HFF-Myc (cell line): Measurements from ENCODE around the gene ZNF280B.
"Not testable (repeated sequence)": the region's sequence is repeated elsewhere in the genome, so short reads cannot be mapped to it uniquely, and the experiment has no call there.

Source experiments
- DNase-seq: peaks from one replicate; pipeline ENCODE4 v3.0.0-alpha.2; 2011; ENCODE audit warnings: low read depth; ENCODE audit errors: extremely low read depth
- H3K4me3 ChIP-seq: replicated peaks from 2 replicates; pipeline ENCODE4 v1.5.1; 2011; ENCODE audit warnings: low read depth, mild to moderate bottlenecking, control low read depth, low read length
- TF ChIP-seq, protein P1 (sequence below): IDR thresholded peaks from 2 replicates; pipeline ENCODE4 v1.5.1; 2012; ENCODE audit warnings: mild to moderate bottlenecking, low read depth, low read length, control low read depth; ENCODE audit errors: missing control alignments

Gene ZNF280B

DNA sequence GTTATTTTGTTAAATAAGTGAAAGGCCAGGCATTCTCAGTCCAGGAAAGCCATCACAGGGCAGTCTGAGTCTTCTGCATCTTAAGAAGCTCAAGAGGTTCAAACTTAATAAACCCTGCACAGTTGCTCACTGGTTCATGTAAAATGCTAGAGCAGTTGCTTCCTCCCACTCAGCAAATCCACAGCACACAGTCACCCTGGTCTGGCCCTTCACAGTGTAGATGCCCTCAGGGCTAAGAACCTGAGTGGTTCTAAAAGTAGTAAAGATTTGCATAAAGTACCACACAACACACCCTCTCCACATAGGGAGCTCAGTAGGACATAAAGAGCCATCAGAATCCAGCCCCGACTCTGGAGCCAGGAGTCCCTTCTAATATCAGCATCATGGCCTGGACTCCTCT is 58.7 kb downstream of the ZNF280B start:
- DNase-seq, result no peak
- TF ChIP-seq, protein P1, sequence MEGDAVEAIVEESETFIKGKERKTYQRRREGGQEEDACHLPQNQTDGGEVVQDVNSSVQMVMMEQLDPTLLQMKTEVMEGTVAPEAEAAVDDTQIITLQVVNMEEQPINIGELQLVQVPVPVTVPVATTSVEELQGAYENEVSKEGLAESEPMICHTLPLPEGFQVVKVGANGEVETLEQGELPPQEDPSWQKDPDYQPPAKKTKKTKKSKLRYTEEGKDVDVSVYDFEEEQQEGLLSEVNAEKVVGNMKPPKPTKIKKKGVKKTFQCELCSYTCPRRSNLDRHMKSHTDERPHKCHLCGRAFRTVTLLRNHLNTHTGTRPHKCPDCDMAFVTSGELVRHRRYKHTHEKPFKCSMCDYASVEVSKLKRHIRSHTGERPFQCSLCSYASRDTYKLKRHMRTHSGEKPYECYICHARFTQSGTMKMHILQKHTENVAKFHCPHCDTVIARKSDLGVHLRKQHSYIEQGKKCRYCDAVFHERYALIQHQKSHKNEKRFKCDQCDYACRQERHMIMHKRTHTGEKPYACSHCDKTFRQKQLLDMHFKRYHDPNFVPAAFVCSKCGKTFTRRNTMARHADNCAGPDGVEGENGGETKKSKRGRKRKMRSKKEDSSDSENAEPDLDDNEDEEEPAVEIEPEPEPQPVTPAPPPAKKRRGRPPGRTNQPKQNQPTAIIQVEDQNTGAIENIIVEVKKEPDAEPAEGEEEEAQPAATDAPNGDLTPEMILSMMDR, result no peak
- H3K4me3 ChIP-seq, result no peak overlapping the region

DNA sequence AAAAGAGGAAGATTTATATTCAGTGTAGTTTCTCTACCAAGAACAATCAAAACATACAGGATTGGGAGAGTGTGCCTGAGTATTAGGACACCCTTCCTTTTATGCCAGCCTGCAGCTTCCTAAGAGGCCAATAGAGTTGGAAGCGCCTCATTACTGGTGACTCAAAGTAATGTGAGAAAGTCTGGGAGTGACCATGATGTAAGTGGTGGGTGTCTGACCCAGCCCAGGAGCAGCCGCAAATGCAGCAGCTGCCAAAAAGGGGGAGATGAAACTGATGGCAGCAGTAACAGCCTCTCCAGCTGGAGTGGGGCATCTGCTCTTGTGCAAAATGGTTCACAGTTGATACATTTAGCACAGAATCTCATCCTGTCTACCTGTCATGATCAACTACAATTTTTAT is 62.0 kb downstream of the ZNF280B start:
- DNase-seq, result no peak
- TF ChIP-seq, protein P1, result no peak
- no peak overlapping the region for H3K4me3 ChIP-seq

DNA sequence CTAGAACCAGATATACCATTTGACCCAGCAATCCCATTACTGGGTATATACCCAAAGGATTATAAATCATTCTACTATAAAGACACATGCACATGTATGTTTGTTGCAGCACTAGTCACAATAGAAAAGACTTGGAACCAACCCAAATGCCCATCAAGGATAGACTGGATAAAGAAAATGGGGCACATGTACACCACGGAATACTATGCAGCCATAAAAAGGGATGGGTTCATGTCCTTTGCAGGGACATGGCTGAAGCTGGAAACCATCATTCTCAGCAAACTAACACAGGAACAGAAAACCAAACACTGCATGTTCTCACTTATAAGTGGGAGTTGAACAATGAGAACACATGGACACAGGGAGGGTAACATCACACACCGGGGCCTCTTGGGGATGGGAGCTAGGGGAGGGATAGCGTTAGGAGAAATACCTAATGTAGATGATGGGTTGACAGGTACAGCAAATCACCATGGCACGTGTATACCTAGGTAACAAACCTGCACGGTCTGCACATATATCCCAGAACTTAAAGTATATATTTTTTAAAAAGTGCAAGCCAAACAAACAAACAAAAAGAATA is 64.4 kb downstream of the ZNF280B start:
- not testable (repeated sequence) for DNase-seq, H3K4me3 ChIP-seq

DNA sequence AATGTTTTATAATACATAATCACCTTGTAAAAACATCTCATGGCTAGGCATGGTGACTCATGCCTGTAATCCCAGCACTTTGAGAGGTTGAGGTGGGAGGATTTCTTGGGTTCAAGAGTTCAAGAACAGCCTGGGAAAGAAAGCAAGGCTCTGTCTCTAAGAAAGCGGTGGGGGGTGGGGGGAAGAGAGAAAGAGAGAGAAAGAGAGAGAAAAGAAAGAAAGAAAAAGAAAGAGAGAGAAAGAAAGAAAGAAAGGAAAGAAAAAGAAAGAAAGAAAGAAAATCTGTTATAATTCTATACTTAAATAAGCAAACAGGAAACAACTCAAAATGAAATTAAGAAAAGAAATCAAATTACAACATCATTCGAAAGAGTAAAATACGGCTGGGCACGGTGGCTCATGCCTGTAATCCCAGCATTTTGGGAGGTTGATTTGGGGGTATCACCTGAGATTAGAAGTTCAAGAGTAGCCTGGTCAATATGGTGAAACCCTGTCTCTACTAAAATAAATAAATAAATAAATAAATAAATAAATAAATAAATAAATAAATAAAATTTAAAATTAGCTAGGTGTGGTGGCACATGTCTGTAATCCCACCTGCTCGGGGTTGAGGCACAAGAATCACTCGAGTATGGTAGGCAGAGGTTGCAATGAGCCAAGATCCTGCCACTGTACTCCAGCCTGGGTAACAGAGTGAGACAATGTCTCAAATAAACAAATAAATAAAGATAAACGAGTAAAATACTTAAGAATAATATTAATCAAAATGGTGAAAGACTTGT is 65.4 kb downstream of the ZNF280B start:
- TF ChIP-seq, protein P1, result no peak
- no peak for DNase-seq
- H3K4me3 ChIP-seq, result no peak overlapping the region

DNA sequence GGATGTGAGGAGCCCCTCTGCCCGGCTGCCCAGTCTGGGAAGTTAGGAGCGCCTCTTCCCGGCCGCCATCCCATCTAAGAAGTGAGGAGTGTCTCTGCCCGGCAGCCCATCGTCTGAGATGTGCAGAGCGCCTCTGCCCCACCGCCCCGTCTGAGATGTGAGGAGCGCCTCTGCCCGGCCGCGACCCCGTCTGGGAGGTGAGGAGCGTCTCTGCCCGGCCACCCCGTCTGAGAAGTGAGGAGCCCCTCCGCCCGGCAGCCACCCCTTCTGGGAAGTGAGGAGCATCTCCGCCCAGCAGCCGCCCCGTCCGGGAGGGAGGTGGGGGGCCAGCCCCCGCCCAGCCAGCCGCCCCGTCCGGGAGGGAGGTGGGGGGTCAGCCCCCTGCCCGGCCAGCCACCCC is 66.9 kb downstream of the ZNF280B start:
- not testable (repeated sequence) for DNase-seq

DNA sequence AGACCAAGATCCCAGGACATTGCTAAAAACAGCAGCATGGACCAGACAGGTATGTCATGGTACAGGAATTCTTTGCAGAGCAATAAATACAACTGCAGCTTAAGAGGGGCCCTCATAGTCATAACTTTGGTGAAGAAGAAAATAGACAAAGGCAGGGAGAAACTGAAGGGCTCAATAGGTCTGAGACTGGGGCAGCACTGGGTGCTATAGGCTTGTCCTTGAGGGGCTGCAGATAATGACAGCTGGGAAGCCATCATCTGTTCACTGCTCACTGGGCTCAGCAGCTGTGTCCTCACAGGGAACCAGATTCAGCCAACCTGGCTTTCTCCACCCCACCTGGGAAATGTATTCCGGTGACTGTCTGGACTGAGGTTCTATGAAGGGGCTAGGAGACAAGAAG is 68.4 kb downstream of the ZNF280B start:
- no peak for DNase-seq
- no peak overlapping the region for H3K4me3 ChIP-seq
- TF ChIP-seq, protein P1, result no peak

More for the DNA sequence above, 66.9 kb downstream of the ZNF280B start:
- not testable (repeated sequence) for H3K4me3 ChIP-seq
